ENCODE results near the gene DNAJC25.
A peak's percentile ranks its signal among the peaks of the same experiment; 100 is the strongest.
"Not testable (repeated sequence)": the region's sequence is repeated elsewhere in the genome, so short reads cannot be mapped to it uniquely, and the experiment has no call there.

DNAJC25 gene

DNA sequence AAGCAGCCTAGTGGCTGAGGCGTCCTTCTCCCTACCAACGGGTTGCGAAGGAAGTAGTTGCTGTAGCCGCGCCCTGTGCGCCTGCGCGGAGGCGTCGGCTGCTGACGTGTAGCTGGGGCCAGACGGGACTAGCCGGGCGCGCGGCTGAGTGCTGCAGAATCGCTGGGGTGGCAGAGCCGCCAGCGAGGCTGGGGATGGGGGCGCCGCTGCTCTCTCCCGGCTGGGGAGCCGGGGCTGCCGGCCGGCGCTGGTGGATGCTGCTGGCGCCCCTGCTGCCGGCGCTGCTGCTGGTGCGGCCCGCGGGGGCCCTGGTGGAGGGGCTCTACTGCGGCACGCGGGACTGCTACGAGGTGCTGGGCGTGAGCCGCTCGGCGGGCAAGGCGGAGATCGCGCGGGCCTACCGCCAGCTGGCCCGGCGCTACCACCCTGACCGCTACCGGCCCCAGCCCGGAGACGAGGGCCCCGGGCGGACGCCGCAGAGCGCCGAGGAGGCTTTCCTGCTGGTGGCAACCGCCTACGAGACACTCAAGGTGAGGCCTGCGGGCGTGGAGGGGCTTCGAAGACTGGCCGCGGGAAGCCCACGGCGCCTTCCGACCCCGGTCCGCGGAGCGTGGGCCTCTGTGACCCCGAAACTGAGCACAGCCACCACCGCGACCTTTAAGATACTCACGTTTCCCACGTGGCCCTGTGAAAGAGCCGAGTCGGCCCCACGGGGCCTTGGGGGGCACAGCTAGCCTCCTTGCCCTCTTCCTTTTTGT lies at the start of gene DNAJC25:
Gene DNAJC25 (plus strand): TSS at position 121 of the 758 bp plus-strand sequence. CDS start 74 bp downstream, at position 195.
- peak; percentile 96 for DNase-seq

GRCh38 chr9:111582888-111583287 lies 48.2 kb upstream of the DNAJC25 start:
- DNase-seq: no peak

DNA sequence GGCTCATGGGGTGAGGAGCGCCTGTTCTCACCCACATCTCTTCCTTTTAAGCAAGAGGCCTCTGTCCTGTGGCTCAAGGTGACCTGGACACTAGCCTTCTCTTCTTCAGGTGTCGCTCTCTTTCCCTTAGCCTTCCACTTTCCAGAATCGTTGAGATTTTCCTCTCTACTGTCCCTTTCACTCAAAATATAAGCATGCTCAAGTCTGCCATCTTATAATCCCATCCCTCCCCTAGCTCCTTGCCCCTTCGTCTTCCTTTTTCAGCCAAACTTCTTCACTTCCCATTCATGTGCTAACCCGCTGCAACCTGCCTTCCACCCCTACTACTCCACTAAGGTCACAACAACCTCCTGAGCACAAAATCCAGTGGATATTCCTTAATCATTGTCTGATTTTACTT lies 44.8 kb upstream of the DNAJC25 start:
- DNase-seq: no peak

DNA sequence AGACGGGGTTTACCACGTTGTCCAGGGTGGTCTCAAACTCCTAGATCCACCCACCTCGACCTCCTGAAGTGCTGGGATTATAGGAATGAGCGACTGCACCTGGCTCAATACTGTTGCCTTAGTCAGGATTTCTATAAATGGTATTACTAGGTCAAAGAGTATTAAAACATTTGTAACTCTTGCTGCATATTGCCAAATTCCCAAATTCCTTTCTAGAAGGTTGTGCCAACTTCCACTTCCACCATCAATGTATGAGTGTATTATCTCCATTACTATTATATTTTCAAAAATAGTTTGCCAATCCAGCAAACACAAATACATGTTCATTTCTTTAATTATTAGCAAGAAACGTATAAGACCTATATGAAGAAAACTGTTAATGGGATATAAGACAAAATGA lies 42.3 kb upstream of the DNAJC25 start:
- DNase-seq: no peak

- DNase-seq: peak; percentile 80
Measured at GRCh38 chr9:111597852-111598732, 33.0 kb upstream of the DNAJC25 start.

GRCh38 chr9:111598733-111599091 lies 32.4 kb upstream of the DNAJC25 start:
- DNase-seq: peak; percentile 12

GRCh38 chr9:111599092-111599954 lies 31.8 kb upstream of the DNAJC25 start, which contains the start of gene PTGR1:
Gene PTGR1, minus strand, starts transcription at chr9:111599647. Its CDS starts 2,225 bp downstream, at chr9:111597422.
- DNase-seq: peak; percentile 22

DNA sequence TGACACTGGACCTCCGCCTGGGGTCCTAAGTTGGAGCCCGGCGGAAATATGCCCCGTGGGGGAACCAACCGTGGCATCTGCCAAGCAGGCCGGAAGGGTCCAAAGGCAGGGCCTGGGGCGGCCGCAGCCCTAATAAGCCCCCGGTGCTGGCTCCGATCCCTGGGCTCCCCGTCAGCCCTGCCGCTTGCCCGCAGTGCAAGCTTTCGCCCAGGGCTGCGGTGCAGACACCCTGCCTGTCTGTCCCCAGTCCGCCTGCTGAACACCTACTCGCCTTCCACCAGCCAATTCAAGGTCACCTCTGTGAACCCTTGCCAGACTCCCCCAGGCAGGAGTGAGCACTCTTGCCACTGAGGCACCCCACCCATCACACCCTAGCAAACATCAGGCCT lies 31.2 kb upstream of the DNAJC25 start:
- no peak for DNase-seq

DNA sequence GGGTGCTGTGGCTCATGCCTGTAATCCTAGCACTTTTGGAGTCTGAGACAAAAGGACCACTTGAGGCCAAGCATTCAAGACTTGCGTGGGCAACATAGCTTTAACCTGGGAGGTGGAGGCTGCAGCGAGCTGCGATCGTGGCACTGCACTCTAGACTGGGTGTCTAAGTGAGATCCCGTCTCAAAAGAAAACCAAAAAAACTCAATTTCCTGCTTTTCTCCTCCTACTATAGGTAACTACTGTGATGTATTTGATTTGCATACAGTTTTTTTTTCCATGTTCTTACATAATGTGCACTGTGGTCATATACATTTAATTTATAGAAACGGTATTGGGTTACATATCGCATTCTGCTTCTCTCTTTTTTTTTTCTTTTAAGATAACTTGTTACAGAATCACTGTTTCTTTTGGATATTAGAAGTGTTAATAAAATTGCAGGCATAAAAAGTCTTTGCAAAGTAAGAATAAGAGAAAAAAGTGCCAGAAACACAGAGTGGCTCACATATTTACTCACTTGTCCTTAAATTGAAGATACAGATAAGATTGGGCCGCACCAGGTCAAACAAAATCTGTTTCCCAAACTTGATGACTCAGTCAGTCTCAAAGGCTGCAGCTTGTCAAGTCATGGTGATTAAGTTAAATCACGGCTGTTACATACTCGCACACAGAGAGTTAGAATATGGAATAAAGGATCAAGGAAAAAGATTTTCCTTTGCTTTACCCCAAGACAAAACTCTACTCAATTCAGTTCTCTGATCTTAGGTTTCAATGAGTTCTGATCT lies 29.7 kb upstream of the DNAJC25 start:
- DNase-seq: no peak

DNA sequence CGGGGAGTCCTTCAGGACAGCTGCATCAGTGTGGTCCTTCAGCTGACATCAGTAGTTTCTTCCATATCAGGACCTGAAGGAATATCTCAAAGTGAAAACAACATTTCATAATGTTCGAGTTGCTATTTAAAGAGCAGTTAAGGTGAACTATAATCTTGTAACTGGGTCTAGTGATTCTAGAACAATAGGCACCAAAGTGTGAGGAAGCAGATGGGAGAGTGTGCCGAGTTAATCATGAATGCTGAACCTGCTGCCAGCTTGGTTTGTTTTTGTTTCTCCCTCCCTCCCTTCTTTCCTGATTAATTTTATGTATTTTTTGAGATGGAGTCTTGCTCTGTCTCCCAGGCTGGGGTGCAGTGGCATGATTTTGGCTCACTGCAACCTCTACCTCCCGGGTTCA lies 28.1 kb upstream of the DNAJC25 start:
- no peak for DNase-seq

- DNase-seq: no peak
Measured at GRCh38 chr9:111604054-111604615, 27.0 kb upstream of the DNAJC25 start.

GRCh38 chr9:111605041-111605559 lies 26.0 kb upstream of the DNAJC25 start:
- DNase-seq: no peak

- DNase-seq: no peak
Measured at GRCh38 chr9:111610149-111610548, 21.0 kb upstream of the DNAJC25 start.

- no peak for DNase-seq
Measured at GRCh38 chr9:111610845-111611244, 20.3 kb upstream of the DNAJC25 start.

DNA sequence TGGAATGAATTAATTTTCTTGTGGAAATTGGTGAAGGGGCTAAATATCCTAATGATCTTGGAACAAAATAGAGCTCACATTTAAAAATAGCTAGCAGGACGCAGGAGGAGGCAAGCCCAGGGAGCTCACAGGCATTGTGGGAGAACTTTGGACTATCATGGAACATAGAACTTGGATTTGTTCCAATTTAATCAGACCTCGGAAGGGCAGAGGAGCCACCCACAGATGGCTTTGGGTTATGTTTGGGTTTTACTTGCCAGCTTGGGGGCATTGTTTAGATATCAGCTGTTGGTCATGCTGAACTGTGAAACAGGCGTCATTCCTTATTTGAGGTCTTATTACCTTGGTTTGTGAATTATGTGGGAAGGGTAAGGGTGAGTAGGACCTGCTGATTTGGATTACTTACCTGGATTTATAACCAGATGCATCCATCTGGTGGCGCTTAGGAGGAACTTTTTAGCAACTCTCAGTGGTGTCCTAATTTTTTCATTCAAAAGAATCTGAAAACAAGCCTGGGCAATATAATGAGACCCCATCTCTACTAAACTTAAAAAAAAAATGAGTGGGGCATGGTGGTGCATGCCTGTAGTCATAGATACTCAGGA lies 17.6 kb upstream of the DNAJC25 start:
- DNase-seq: no peak

DNA sequence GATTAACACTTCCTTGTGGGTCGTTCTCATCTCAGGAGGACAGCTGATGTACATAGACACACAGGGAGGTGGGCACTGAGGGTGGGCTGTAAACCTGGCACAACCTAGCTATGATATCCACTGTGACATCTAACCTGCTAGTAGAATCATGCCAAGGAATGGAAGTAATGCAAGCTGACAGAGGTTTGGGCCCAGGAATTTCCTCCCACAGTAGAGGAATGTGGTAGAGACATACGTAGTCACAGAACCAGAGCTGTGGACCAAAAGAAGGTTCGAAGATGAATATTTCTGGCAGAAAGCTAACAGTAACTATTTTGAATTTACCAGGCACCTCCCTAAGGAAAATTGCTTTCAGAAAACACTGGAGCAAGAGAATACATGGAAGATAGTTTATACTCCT lies 15.2 kb upstream of the DNAJC25 start:
- DNase-seq: no peak

DNA sequence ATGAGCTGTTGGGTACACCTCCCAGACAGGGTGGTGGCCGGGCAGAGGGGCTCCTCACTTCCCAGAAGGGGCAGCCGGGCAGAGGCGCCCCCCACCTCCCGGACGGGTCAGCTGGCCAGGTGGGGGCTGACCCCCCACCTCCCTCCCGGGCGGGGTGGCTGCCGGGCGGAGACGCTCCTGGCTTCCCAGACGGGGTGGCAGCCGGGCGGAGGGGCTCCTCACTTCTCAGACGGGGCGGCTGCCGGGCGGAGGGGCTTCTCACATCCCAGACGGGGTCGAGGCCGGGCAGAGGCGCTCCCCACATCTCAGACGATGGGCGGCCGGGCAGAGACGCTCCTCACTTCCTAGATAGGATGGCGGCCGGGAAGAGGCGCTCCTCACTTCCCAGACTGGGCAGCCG lies 13.8 kb upstream of the DNAJC25 start:
- not testable (repeated sequence) for DNase-seq

- DNase-seq: peak; percentile 36
Measured at GRCh38 chr9:111621895-111622480, 9.1 kb upstream of the DNAJC25 start.

- DNase-seq: no peak
Measured at GRCh38 chr9:111622626-111623025, 8.5 kb upstream of the DNAJC25 start.

DNA sequence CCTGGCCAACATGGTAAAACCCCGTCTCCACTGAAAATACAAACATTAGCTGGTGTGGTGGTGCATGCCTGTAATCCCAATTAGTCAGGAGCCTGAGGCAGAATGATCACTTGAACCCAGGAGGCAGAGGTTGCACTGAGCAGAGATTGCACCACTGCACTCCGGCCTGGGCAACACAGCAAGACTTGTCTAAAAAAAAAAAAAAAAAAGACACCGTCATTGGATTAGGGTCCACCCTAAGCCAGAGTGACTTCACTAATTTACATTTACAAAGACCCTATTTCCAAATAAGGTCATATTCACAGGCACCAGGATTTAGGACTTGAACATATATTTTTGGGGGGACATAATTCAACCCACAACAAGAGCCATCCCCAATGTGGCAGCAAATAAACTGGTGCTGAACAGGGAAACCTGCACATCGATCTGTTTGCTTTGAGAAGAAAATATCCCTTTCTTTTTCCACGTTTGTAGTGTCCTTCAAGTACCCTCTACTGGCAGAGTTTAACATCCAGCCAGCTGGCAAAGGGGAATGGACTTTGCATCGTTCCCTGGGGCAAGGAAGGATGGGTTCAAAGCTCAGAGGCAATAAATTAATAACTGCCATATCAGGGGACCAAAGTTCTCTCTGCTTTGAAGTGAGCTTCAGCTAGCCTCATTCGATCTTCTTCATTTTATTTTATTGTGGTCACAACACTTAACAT lies 3.7 kb upstream of the DNAJC25 start:
- no peak for DNase-seq
